Transverse colon (tissue), 4 donors: ENCODE results near the gene MBD5.

ENCODE experiments used
- POLR2A ChIP-seq: fragments of 450-650 bp; IDR thresholded peaks from one replicate; pipeline ENCODE4 v1.6.1; 2016; ENCODE audit warnings: antibody characterized with exemption, mild to moderate bottlenecking, moderate library complexity
- POLR2AphosphoS5 ChIP-seq, 3 donors: sonication (generic); formaldehyde crosslinking; IDR thresholded peaks; one replicate each; pipeline ENCODE4 v1.6.1; 2016; ENCODE audit warnings: antibody characterized with exemption in 3 of 3
- TF ChIP-seq, protein P1 (sequence below), 5 experiments: fragments of 200-600 bp in 3 of 5; fragments of 450-650 bp in 2 of 5; sonication (generic) in 3 of 5; IDR thresholded peaks; 1 replicate in 2 of 5; 2 replicates in 3 of 5; pipeline ENCODE4 v1.5.1; 2016 to 2017; ENCODE audit warnings: antibody characterized with exemption in 5 of 5, inconsistent platforms in 3 of 5, mild to moderate bottlenecking in 2 of 5, moderate library complexity in 1 of 5

DNA sequence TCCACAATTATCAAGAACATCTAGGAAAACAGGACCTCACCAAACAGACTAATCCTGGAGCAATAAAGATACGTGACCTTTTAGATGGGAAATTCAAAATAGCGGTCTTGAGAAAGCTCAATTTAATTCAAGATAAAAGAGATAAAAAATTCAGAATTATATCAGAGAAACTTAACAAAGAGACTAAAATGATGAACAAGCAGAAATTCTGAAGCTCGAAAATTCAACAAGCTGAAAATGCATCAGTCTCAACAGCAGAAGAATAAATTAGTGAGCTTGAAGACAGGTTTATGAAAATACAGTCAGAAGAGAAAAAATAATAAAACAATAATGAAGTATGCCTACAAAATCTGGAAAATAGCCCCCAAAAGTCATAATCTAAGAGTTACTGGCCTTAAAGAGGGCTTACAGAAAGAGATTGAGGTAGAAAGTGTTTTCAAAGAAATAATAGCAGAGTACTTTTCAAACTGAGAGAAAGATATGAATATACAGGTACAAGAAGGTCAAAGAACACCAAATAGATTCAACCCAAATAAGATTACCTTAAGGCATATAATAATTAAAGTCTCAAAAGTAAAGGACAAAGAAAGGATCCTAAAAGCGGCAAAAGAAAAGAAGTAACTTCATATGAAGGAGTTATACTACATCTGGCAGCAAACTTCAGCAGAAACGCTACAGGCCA lies 13.5 kb upstream of the MBD5 start:
- TF ChIP-seq, protein P1, sequence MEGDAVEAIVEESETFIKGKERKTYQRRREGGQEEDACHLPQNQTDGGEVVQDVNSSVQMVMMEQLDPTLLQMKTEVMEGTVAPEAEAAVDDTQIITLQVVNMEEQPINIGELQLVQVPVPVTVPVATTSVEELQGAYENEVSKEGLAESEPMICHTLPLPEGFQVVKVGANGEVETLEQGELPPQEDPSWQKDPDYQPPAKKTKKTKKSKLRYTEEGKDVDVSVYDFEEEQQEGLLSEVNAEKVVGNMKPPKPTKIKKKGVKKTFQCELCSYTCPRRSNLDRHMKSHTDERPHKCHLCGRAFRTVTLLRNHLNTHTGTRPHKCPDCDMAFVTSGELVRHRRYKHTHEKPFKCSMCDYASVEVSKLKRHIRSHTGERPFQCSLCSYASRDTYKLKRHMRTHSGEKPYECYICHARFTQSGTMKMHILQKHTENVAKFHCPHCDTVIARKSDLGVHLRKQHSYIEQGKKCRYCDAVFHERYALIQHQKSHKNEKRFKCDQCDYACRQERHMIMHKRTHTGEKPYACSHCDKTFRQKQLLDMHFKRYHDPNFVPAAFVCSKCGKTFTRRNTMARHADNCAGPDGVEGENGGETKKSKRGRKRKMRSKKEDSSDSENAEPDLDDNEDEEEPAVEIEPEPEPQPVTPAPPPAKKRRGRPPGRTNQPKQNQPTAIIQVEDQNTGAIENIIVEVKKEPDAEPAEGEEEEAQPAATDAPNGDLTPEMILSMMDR (IDR thresholded peaks at IDR 0.05): no peak
- TF ChIP-seq POLR2A: no peak
- no peak for TF ChIP-seq POLR2AphosphoS5 (IDR thresholded peaks at IDR 0.05)
